Esophagus squamous epithelium (tissue), 4 donors: ENCODE measurements around the gene MYOCD.

Source experiments
- CTCF ChIP-seq, 6 experiments: fragments of 450-650 bp in 4 of 6; fragments of 200-600 bp in 2 of 6; sonication (generic) in 2 of 6; IDR thresholded peaks; one replicate each; pipeline ENCODE4 v1.5.1; 2016 to 2019; ENCODE audit warnings: antibody characterized with exemption in 6 of 6, mild to moderate bottlenecking in 4 of 6, moderate library complexity in 4 of 6
- POLR2A ChIP-seq, 4 donors: fragments of 450-650 bp; IDR thresholded peaks; one replicate each; pipeline ENCODE4 v1.6.1; 2017; ENCODE audit warnings: antibody characterized with exemption in 4 of 4, mild to moderate bottlenecking in 4 of 4, moderate library complexity in 3 of 4

- no peak for TF ChIP-seq CTCF (IDR thresholded peaks at IDR 0.05)
- no peak for TF ChIP-seq POLR2A (IDR thresholded peaks at IDR 0.05)
Observed at GRCh38 chr17:12744786-12745185, 79.1 kb downstream of the MYOCD start.
